SU-DHL-6 (cell line): ENCODE data around the gene SPINK1.

Source experiments
- H2AFZ ChIP-seq: fragments of 200-600 bp; sonication (generic); 2 replicates; pipeline ENCODE4 v1.6.1; 2014; ENCODE audit warnings: low read depth, mild to moderate bottlenecking, moderate library complexity, mixed read lengths, antibody characterized with exemption, low read length; ENCODE audit not compliant: severe bottlenecking
- H3F3A ChIP-seq: fragments of 200-600 bp; shearing (Covaris generic); 2 replicates; pipeline ENCODE4 v1.6.0; 2016; ENCODE audit warnings: antibody characterized with exemption, mild to moderate bottlenecking; ENCODE audit not compliant: insufficient read depth
- H3K27ac ChIP-seq: fragments of 200-600 bp; sonication (generic); 2 replicates; pipeline ENCODE4 v1.5.1; 2016; ENCODE audit warnings: low read depth, mild to moderate bottlenecking, low read length, moderate library complexity, mixed read lengths
- H3K27me3 ChIP-seq: fragments of 200-600 bp; sonication (generic), shearing (Covaris generic); 2 replicates; pipeline ENCODE4 v1.6.0; 2014; ENCODE audit warnings: mild to moderate bottlenecking, low read length
- H3K36me3 ChIP-seq: fragments of 200-600 bp; sonication (generic); 2 replicates; pipeline ENCODE4 v1.6.1; 2014; ENCODE audit warnings: mild to moderate bottlenecking, low read length, mixed read lengths
- H3K4me2 ChIP-seq: fragments of 300-600, 200-600 bp; shearing (Covaris generic), sonication (generic); 2 replicates; pipeline ENCODE4 v1.6.0; 2014; ENCODE audit warnings: low read length, low read depth, mild to moderate bottlenecking; ENCODE audit not compliant: poor library complexity, severe bottlenecking
- H3K4me3 ChIP-seq: fragments of 200-600 bp; sonication (generic); 2 replicates; pipeline ENCODE4 v1.5.1; 2014; ENCODE audit warnings: antibody characterized with exemption, low read length, mild to moderate bottlenecking, mixed read lengths; ENCODE audit not compliant: insufficient read depth, poor library complexity, severe bottlenecking
- H3K79me2 ChIP-seq: fragments of 200-600 bp; sonication (generic); 2 replicates; pipeline ENCODE4 v1.6.1; 2014; ENCODE audit warnings: mild to moderate bottlenecking, low read length, moderate library complexity; ENCODE audit not compliant: insufficient read depth
- H3K9ac ChIP-seq: fragments of 200-600 bp; sonication (generic); 2 replicates; pipeline ENCODE4 v1.7.0; 2014; ENCODE audit warnings: mild to moderate bottlenecking, low read length
- H3K9me2 ChIP-seq: fragments of 200-600 bp; sonication (generic); replicated peaks from 2 replicates; pipeline ENCODE4 v1.6.1; 2014; ENCODE audit warnings: low read length; ENCODE audit not compliant: insufficient read depth
- H3K9me3 ChIP-seq: fragments of 200-600 bp; sonication (generic); 2 replicates; pipeline ENCODE4 v1.6.1; 2014; ENCODE audit warnings: low read length, mixed read lengths; ENCODE audit not compliant: insufficient read depth
- H4K20me1 ChIP-seq: fragments of 200-600 bp; sonication (generic); 2 replicates; pipeline ENCODE4 v1.6.1; 2014; ENCODE audit warnings: low read depth, mild to moderate bottlenecking, antibody characterized with exemption, low read length, moderate library complexity, mixed read lengths
- CTCF ChIP-seq: fragments of 200-600 bp; sonication (generic); IDR thresholded peaks from one replicate; pipeline ENCODE4 v1.5.1; 2017; ENCODE audit warnings: antibody characterized with exemption, mild to moderate bottlenecking, low read length, moderate library complexity; ENCODE audit not compliant: insufficient read depth, poor library complexity, severe bottlenecking
- EZH2phosphoT487 ChIP-seq: fragments of 200-600 bp; sonication (generic), shearing (Covaris generic); conservative IDR thresholded peaks from 2 replicates; pipeline ENCODE4 v1.6.1; 2018; ENCODE audit warnings: mild to moderate bottlenecking, antibody characterized with exemption, low read length, moderate library complexity, mixed read lengths

The SPINK1 gene

GRCh38 chr5:147856801-147857200 is 25.3 kb upstream of the SPINK1 start:
- H3K4me2 ChIP-seq = no peak overlapping the region
- no peaks in the 10 kb centered on the region for H3K79me2 ChIP-seq
- no peaks in the 10 kb centered on the region for H3F3A ChIP-seq
- H3K9me2 ChIP-seq = no peaks in the 10 kb centered on the region
- no peak overlapping the region for H3K9ac ChIP-seq
- no peak overlapping the region for H2AFZ ChIP-seq
- H3K36me3 ChIP-seq = no peaks in the 10 kb centered on the region
- TF ChIP-seq CTCF (no peak), EZH2phosphoT487 (no peak)
- H3K9me3 ChIP-seq = no peaks in the 10 kb centered on the region
- no peak overlapping the region for H3K4me3 ChIP-seq
- no peaks in the 10 kb centered on the region for H4K20me1 ChIP-seq
- H3K27ac ChIP-seq = no peak overlapping the region
- H3K27me3 ChIP-seq = no peaks in the 10 kb centered on the region

GRCh38 chr5:147855774-147856069 is 24.3 kb upstream of the SPINK1 start:
- Histone ChIP-seq H3F3A (no peaks in the 10 kb centered on the region), H3K36me3 (no peaks in the 10 kb centered on the region)

GRCh38 chr5:147854894-147855773 is 23.7 kb upstream of the SPINK1 start:
- H3K27me3 ChIP-seq = no peaks in the 10 kb centered on the region
- H3K9ac ChIP-seq = no peak overlapping the region
- no peak for TF ChIP-seq CTCF
- TF ChIP-seq EZH2phosphoT487 = no peak
- H2AFZ ChIP-seq = no peak overlapping the region
- no peak overlapping the region for H3K4me2 ChIP-seq
- no peaks in the 10 kb centered on the region for H3K9me2 ChIP-seq
- H3K4me3 ChIP-seq = no peak overlapping the region
- no peaks in the 10 kb centered on the region for H4K20me1 ChIP-seq
- H3K79me2 ChIP-seq = no peaks in the 10 kb centered on the region
- no peak overlapping the region for H3K27ac ChIP-seq
- H3K9me3 ChIP-seq = no peaks in the 10 kb centered on the region
- no peaks in the 10 kb centered on the region for H3K36me3 ChIP-seq
- H3F3A ChIP-seq = no peaks in the 10 kb centered on the region

More at GRCh38 chr5:147855774-147856069, 24.3 kb upstream of the SPINK1 start:
- no peaks in the 10 kb centered on the region for H3K9me3 ChIP-seq
- no peak overlapping the region for H3K4me2 ChIP-seq
- no peaks in the 10 kb centered on the region for H3K79me2 ChIP-seq
- TF ChIP-seq CTCF (no peak), EZH2phosphoT487 (no peak)
- H2AFZ ChIP-seq = no peak overlapping the region
- H3K4me3 ChIP-seq = no peak overlapping the region
- no peaks in the 10 kb centered on the region for H4K20me1 ChIP-seq
- H3K27ac ChIP-seq = no peak overlapping the region
- H3K9ac ChIP-seq = no peak overlapping the region
- H3K27me3 ChIP-seq = no peaks in the 10 kb centered on the region
- H3K9me2 ChIP-seq = no peaks in the 10 kb centered on the region
